HEK293 (cell line): ENCODE results near the gene RING1.

ENCODE experiments used
- CTCF ChIA-PET: fragments of 350-600 bp; formaldehyde crosslinking; extraction: SDS; loops from one replicate; lab custom pipeline; 2021; ENCODE audit warnings: antibody characterized with exemption; lab: Yijun Ruan, JAX
- POLR2A ChIA-PET: fragments of 300-600 bp; formaldehyde crosslinking; extraction: SDS; loops from one replicate; lab custom pipeline; 2020; ENCODE audit warnings: antibody characterized with exemption, inconsistent platforms; lab: Yijun Ruan, JAX
- H3K27ac ChIP-seq: fragments of 200-500 bp; sonication (Bioruptor generic); 2 replicates; pipeline ENCODE4 v1.5.1; 2014; ENCODE audit warnings: low read depth, low read length, control low read depth, inconsistent platforms; ENCODE audit errors: extremely low read depth
- H3K36me3 ChIP-seq, 2 experiments: fragments of 200-500 bp in 1 of 2; sonication (Bioruptor generic) in 1 of 2; 1 replicate in 1 of 2; 2 replicates in 1 of 2; pipeline ENCODE4 v1.5.1; 2014 to 2017; ENCODE audit warnings: inconsistent platforms in 2 of 2, low read length in 2 of 2; ENCODE audit not compliant: control insufficient read depth in 2 of 2, insufficient read depth in 1 of 2
- H3K4me1 ChIP-seq: fragments of 200-500 bp; sonication (Bioruptor generic); 2 replicates; pipeline ENCODE4 v1.5.1; 2014; ENCODE audit warnings: mild to moderate bottlenecking, low read length, inconsistent platforms; ENCODE audit not compliant: control insufficient read depth, insufficient read depth
- H3K4me3 ChIP-seq: 2 replicates; pipeline ENCODE4 v1.5.1; 2011; ENCODE audit warnings: low read depth, mild to moderate bottlenecking, control low read depth, low read length, moderate library complexity
- H3K9me3 ChIP-seq: fragments of 200-500 bp; sonication (Bioruptor generic); 2 replicates; pipeline ENCODE4 v1.5.1; 2014; ENCODE audit warnings: low read depth, low read length, inconsistent platforms; ENCODE audit not compliant: control insufficient read depth, insufficient read depth
- EGR2 ChIP-seq: fragments of 450-650 bp; formaldehyde crosslinking; IDR thresholded peaks from 2 replicates; pipeline ENCODE4 v1.5.1; 2016; ENCODE audit warnings: low read depth, missing biosample characterization, missing genetic modification characterization
- ELK4 ChIP-seq: IDR thresholded peaks from 2 replicates; pipeline ENCODE4 v1.6.1; 2011; ENCODE audit warnings: mild to moderate bottlenecking, low read depth, low read length, borderline replicate concordance
- FEZF1 ChIP-seq: fragments of 450-650 bp; formaldehyde crosslinking; IDR thresholded peaks from 2 replicates; pipeline ENCODE4 v1.5.1; 2016; ENCODE audit warnings: missing biosample characterization, missing genetic modification characterization
- GLI2 ChIP-seq: fragments of 450-650 bp; formaldehyde crosslinking; IDR thresholded peaks from 2 replicates; pipeline ENCODE4; 2017; ENCODE audit warnings: missing biosample characterization, missing genetic modification characterization, low read depth, borderline replicate concordance
- KLF17 ChIP-seq: fragments of 450-650 bp; formaldehyde crosslinking; IDR thresholded peaks from 2 replicates; pipeline ENCODE4 v1.5.1; 2016; ENCODE audit warnings: missing biosample characterization, missing genetic modification characterization
- KLF9 ChIP-seq: fragments of 450-650 bp; formaldehyde crosslinking; IDR thresholded peaks from 2 replicates; pipeline ENCODE4 v1.5.1; 2016; ENCODE audit warnings: missing biosample characterization, missing genetic modification characterization, low read depth
- OSR2 ChIP-seq: fragments of 450-650 bp; formaldehyde crosslinking; IDR thresholded peaks from 2 replicates; pipeline ENCODE4 v1.5.1; 2016; ENCODE audit warnings: missing biosample characterization, missing genetic modification characterization
- PRDM4 ChIP-seq: fragments of 450-650 bp; formaldehyde crosslinking; IDR thresholded peaks from 2 replicates; pipeline ENCODE4 v1.5.1; 2017; ENCODE audit warnings: missing biosample characterization, missing genetic modification characterization
- SALL2 ChIP-seq: fragments of 450-650 bp; formaldehyde crosslinking; IDR thresholded peaks from 2 replicates; pipeline ENCODE4 v1.5.0; 2017; ENCODE audit warnings: missing biosample characterization, mild to moderate bottlenecking, missing genetic modification characterization, borderline replicate concordance
- SP3 ChIP-seq: fragments of 450-650 bp; formaldehyde crosslinking; IDR thresholded peaks from 2 replicates; pipeline ENCODE4 v1.5.1; 2016; ENCODE audit warnings: missing biosample characterization, missing genetic modification characterization
- ZEB2 ChIP-seq: fragments of 450-650 bp; formaldehyde crosslinking; IDR thresholded peaks from 2 replicates; pipeline ENCODE4 v1.5.1; 2016; ENCODE audit warnings: missing biosample characterization, missing genetic modification characterization
- ZNF146 ChIP-seq: fragments of 450-650 bp; formaldehyde crosslinking; IDR thresholded peaks from 2 replicates; pipeline ENCODE4 v1.5.1; 2016; ENCODE audit warnings: missing biosample characterization, missing genetic modification characterization
- ZNF23 ChIP-seq: fragments of 450-650 bp; formaldehyde crosslinking; IDR thresholded peaks from 2 replicates; pipeline ENCODE4 v1.5.1; 2016; ENCODE audit warnings: missing biosample characterization, missing genetic modification characterization, borderline replicate concordance
- ZNF280D ChIP-seq: fragments of 450-650 bp; formaldehyde crosslinking; IDR thresholded peaks from 2 replicates; pipeline ENCODE4 v1.5.1; 2016; ENCODE audit warnings: missing biosample characterization, missing genetic modification characterization
- ZNF416 ChIP-seq: fragments of 450-650 bp; formaldehyde crosslinking; IDR thresholded peaks from 2 replicates; pipeline ENCODE4 v1.5.1; 2016; ENCODE audit warnings: missing biosample characterization, missing genetic modification characterization
- ZNF433 ChIP-seq: fragments of 450-650 bp; formaldehyde crosslinking; IDR thresholded peaks from 2 replicates; pipeline ENCODE4 v1.5.1; 2016; ENCODE audit warnings: missing biosample characterization, missing genetic modification characterization, low read depth
- ZNF48 ChIP-seq: fragments of 450-650 bp; formaldehyde crosslinking; IDR thresholded peaks from 2 replicates; pipeline ENCODE4 v1.5.1; 2016; ENCODE audit warnings: missing biosample characterization, missing genetic modification characterization
- ZNF610 ChIP-seq: fragments of 450-650 bp; formaldehyde crosslinking; IDR thresholded peaks from 2 replicates; pipeline ENCODE4 v1.5.1; 2016; ENCODE audit warnings: missing biosample characterization, missing genetic modification characterization, borderline replicate concordance
- ZNF664 ChIP-seq: fragments of 450-650 bp; formaldehyde crosslinking; IDR thresholded peaks from 2 replicates; pipeline ENCODE4 v1.5.1; 2016; ENCODE audit warnings: missing biosample characterization, missing genetic modification characterization
- ZNF777 ChIP-seq: fragments of 450-650 bp; formaldehyde crosslinking; IDR thresholded peaks from 2 replicates; pipeline ENCODE4 v1.5.1; 2017; ENCODE audit warnings: missing biosample characterization, missing genetic modification characterization, borderline replicate concordance
- ZSCAN16 ChIP-seq: fragments of 450-650 bp; formaldehyde crosslinking; IDR thresholded peaks from 2 replicates; pipeline ENCODE4 v1.5.1; 2016; ENCODE audit warnings: missing biosample characterization, missing genetic modification characterization
- TF ChIP-seq, protein P1 (sequence below): fragments of 450-650 bp; formaldehyde crosslinking; IDR thresholded peaks from 2 replicates; pipeline ENCODE4 v1.5.1; 2017; ENCODE audit warnings: missing biosample characterization, missing genetic modification characterization
- TF ChIP-seq, protein P2 (sequence below): fragments of 450-650 bp; IDR thresholded peaks from 2 replicates; pipeline ENCODE4 v1.5.1; 2018; ENCODE audit warnings: missing biosample characterization, missing genetic modification characterization

The RING1 gene

GRCh38 chr6:33209856-33210255, 1.6 kb downstream of the RING1 start:
- Histone ChIP-seq H3K4me1 (peaks cover 17% of the 10 kb centered on the region), H3K36me3 (peaks cover 11 to 26% of the 10 kb centered on the region in 2 experiments; a peak in 2 of 3 replicates), H3K9me3 (no peaks in the 10 kb centered on the region), H3K4me3 (no peak overlapping the region), H3K27ac (no peak overlapping the region)
- ChIA-PET POLR2A (interaction anchor here (2.5 to 2.8 kb wide), 2 partner anchors 39 to 238 kb away, joined by 23 to 25 read pairs; no protein-coding TSS in a partner anchor), CTCF (interaction anchor here (0.7 to 3.9 kb wide), 3 partner anchors 29 to 255 kb away, joined by 3 to 30 read pairs (median 4); no protein-coding TSS in a partner anchor)
- TF ChIP-seq PRDM4 (no peak), EGR2 (tag by site-specific recombination) (no peak), ZNF664 (tag by site-specific recombination) (no peak), ZSCAN16 (tag by site-specific recombination) (no peak), ZNF777 (tag by site-specific recombination) (no peak), ZNF23 (tag by site-specific recombination) (no peak), GLI2 (tag by site-specific recombination) (no peak), KLF9 (tag by site-specific recombination) (no peak), OSR2 (tag by site-specific recombination) (no peak), SALL2 (tag by site-specific recombination) (no peak)

DNA sequence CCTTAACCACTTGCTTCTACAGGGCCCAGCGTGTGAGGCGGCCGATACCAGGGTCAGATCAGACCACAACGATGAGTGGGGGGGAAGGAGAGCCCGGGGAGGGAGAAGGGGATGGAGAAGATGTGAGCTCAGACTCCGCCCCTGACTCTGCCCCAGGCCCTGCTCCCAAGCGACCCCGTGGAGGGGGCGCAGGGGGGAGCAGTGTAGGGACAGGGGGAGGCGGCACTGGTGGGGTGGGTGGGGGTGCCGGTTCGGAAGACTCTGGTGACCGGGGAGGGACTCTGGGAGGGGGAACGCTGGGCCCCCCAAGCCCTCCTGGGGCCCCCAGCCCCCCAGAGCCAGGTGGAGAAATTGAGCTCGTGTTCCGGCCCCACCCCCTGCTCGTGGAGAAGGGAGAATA, 2.8 kb downstream of the RING1 start:
- Histone ChIP-seq H3K4me3 (no peak overlapping the region), H3K27ac (no peak overlapping the region), H3K4me1 (peaks cover 14% of the 10 kb centered on the region), H3K9me3 (no peaks in the 10 kb centered on the region), H3K36me3 (peaks cover 11 to 26% of the 10 kb centered on the region in 2 experiments; a peak in 2 of 3 replicates)
- ChIA-PET POLR2A (interaction anchor here (0.8 kb wide), 1 partner anchor 37 kb away, joined by 4 read pairs; no protein-coding TSS in a partner anchor), CTCF (interaction anchor here (0.5 to 3.9 kb wide), 3 partner anchors 9 to 82 kb away, joined by 3 to 30 read pairs (median 3); no protein-coding TSS in a partner anchor)
- TF ChIP-seq ELK4 (no peak), ZNF433 (tag by site-specific recombination) (no peak), SP3 (no peak), FEZF1 (tag by site-specific recombination) (no peak), ZNF280D (tag by site-specific recombination) (no peak), ZNF610 (no peak), ZEB2 (no peak), ZNF146 (tag by site-specific recombination) (no peak), ZNF416 (tag by site-specific recombination) (no peak), KLF17 (no peak), ZNF48 (tag by site-specific recombination) (no peak)
- TF ChIP-seq, protein P1, sequence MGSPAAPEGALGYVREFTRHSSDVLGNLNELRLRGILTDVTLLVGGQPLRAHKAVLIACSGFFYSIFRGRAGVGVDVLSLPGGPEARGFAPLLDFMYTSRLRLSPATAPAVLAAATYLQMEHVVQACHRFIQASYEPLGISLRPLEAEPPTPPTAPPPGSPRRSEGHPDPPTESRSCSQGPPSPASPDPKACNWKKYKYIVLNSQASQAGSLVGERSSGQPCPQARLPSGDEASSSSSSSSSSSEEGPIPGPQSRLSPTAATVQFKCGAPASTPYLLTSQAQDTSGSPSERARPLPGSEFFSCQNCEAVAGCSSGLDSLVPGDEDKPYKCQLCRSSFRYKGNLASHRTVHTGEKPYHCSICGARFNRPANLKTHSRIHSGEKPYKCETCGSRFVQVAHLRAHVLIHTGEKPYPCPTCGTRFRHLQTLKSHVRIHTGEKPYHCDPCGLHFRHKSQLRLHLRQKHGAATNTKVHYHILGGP: no peak
- TF ChIP-seq, protein P2, sequence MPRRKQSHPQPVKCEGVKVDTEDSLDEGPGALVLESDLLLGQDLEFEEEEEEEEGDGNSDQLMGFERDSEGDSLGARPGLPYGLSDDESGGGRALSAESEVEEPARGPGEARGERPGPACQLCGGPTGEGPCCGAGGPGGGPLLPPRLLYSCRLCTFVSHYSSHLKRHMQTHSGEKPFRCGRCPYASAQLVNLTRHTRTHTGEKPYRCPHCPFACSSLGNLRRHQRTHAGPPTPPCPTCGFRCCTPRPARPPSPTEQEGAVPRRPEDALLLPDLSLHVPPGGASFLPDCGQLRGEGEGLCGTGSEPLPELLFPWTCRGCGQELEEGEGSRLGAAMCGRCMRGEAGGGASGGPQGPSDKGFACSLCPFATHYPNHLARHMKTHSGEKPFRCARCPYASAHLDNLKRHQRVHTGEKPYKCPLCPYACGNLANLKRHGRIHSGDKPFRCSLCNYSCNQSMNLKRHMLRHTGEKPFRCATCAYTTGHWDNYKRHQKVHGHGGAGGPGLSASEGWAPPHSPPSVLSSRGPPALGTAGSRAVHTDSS: no peak
